GM23248 (cell line): ENCODE results near the gene USP36. TPM values are rescaled to one million over a fixed set of nuclear protein-coding genes. Genes with fewer than 3 reads are reported as not detected.

ENCODE experiments used
- DNase-seq: peaks from one replicate; pipeline ENCODE4 v3.0.0-alpha.2; 2015
- H2AFZ ChIP-seq: fragments of 200-600 bp; sonication (generic); 2 replicates; pipeline ENCODE4 v1.6.1; 2016; ENCODE audit warnings: antibody characterized with exemption
- H3F3A ChIP-seq: fragments of 200-600 bp; sonication (generic); 2 replicates; pipeline ENCODE4 v1.6.1; 2016; ENCODE audit warnings: mild to moderate bottlenecking, antibody characterized with exemption, mixed run types; ENCODE audit not compliant: insufficient read depth
- H3K27ac ChIP-seq: fragments of 200-600 bp; sonication (generic); 2 replicates; pipeline ENCODE4 v1.5.1; 2016; ENCODE audit warnings: mild to moderate bottlenecking
- H3K27me3 ChIP-seq: fragments of 200-600 bp; sonication (generic); replicated peaks from 2 replicates; pipeline ENCODE4 v1.6.1; 2016; ENCODE audit warnings: mild to moderate bottlenecking; ENCODE audit not compliant: insufficient read depth
- H3K36me3 ChIP-seq: fragments of 200-600 bp; sonication (generic); 2 replicates; pipeline ENCODE4 v1.6.1; 2016; ENCODE audit warnings: low read depth, mild to moderate bottlenecking
- H3K4me1 ChIP-seq: fragments of 200-600 bp; sonication (generic); 2 replicates; pipeline ENCODE4 v1.6.1; 2016; ENCODE audit warnings: mild to moderate bottlenecking; ENCODE audit not compliant: insufficient read depth
- H3K4me2 ChIP-seq: fragments of 200-600 bp; sonication (generic); one replicate; pipeline ENCODE4 v1.6.1; 2016; ENCODE audit warnings: mild to moderate bottlenecking; ENCODE audit not compliant: unreplicated experiment
- H3K4me3 ChIP-seq: fragments of 200-600 bp; sonication (generic); 2 replicates; pipeline ENCODE4 v1.5.1; 2016; ENCODE audit warnings: mild to moderate bottlenecking
- H3K79me2 ChIP-seq: fragments of 200-600 bp; sonication (generic); 2 replicates; pipeline ENCODE4 v1.6.1; 2016; ENCODE audit warnings: mild to moderate bottlenecking; ENCODE audit not compliant: insufficient read depth
- H3K9ac ChIP-seq: fragments of 200-600 bp; sonication (generic); 2 replicates; pipeline ENCODE4 v1.6.1; 2016; ENCODE audit warnings: mild to moderate bottlenecking
- H3K9me2 ChIP-seq: fragments of 200-600 bp; sonication (generic); 2 replicates; pipeline ENCODE4 v1.6.1; 2016; ENCODE audit warnings: mixed run types, mild to moderate bottlenecking, moderate library complexity; ENCODE audit not compliant: insufficient read depth
- H3K9me3 ChIP-seq: fragments of 200-600 bp; sonication (generic); one replicate; pipeline ENCODE4 v1.6.1; 2017; ENCODE audit warnings: low read depth
- H4K20me1 ChIP-seq: fragments of 200-600 bp; sonication (generic); 2 replicates; pipeline ENCODE4 v1.6.0; 2016; ENCODE audit not compliant: insufficient read depth
- EZH2 ChIP-seq: fragments of 200-600 bp; sonication (generic); IDR thresholded peaks from 2 replicates; pipeline ENCODE4 v1.6.1; 2018; ENCODE audit warnings: antibody characterized with exemption, mild to moderate bottlenecking; ENCODE audit not compliant: insufficient read depth, poor library complexity, severe bottlenecking
- EZH2phosphoT487 ChIP-seq: fragments of 200-600 bp; sonication (generic); IDR thresholded peaks from 2 replicates; pipeline ENCODE4 v1.6.1; 2018; ENCODE audit warnings: antibody characterized with exemption, moderate library complexity, mild to moderate bottlenecking, low read depth; ENCODE audit not compliant: insufficient read depth
- WGBS, 2 experiments: methylation state at CpG; one replicate each; pipeline ENCODE4 v1.1.6; 2015 to 2017; ENCODE audit warnings: low lambda C conversion rate in 2 of 2, low coverage in 1 of 2; ENCODE audit errors: missing lambda C conversion rate in 2 of 2; 5-methylcytosine and 5-hydroxymethylcytosine counted together
- in situ Hi-C: fragments of 300-500 bp; cut with MboI; formaldehyde crosslinking; loops from 2 replicates; pipeline ENCODE4 v1.15.0; 2020
- polyA plus RNA-seq: library from polyadenylated mRNA; unstranded; fragments of >200 nt; fragmentation: Nextera tagmentation; extraction: Ambion mirVana; gene quantifications from 2 replicates; pipeline ENCODE4 v1.2.1, GENCODE V29; 2016
- total RNA-seq: library from RNA; depleted of rRNA; stranded (reverse); fragments of >200 nt; shearing (Covaris generic); gene quantifications from 2 replicates; pipeline ENCODE4 v1.2.3, GENCODE V29; 2014

Gene USP36
- total and polyA plus RNA-seq, 2 experiments from 2014 or later, result 19.9 to 30.2 TPM

DNA sequence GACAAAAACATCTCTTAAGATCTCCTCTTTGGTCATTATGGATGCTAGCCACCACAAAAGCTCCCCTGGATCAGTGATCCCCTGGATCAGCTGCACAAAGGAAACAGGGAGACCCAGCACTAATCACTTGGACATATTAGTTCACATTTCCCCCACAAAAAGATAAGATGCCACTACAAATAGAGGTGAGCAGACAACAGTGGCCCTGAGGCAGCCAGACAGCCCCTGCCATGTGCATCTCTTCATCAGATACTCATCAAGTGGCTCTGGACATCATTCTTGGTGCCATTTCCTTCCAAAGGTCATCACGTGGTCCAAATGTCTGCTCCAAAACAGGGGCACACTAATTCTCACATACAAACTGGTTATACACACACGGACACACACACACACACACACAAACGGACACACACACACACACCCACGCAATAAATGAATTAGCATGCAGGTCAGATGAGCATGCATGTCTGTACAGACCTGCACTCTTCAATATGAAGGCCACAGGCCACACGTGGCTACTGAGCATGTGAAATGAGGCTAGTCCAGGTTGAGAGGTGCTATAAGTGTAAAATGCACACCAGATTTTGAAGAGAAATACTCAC, 4.1 kb downstream of the USP36 start:
- H3K9me2 ChIP-seq, result no peaks in the 10 kb centered on the region
- H3K79me2 ChIP-seq, result peaks cover 85% of the 10 kb centered on the region
- no peak overlapping the region for H3K9ac ChIP-seq
- peaks cover 10% of the 10 kb centered on the region for H3F3A ChIP-seq
- no peak for DNase-seq
- WGBS, 2 experiments, result 84 to 90% methylated on average over 5 of the region's 5 CpGs
- TF ChIP-seq EZH2 (no peak), EZH2phosphoT487 (no peak)
- in situ Hi-C loops, result no loop called here
- H3K4me1 ChIP-seq, result peaks cover 20% of the 10 kb centered on the region
- no peak overlapping the region for H3K27ac ChIP-seq
- H3K9me3 ChIP-seq, result no peaks in the 10 kb centered on the region
- H3K27me3 ChIP-seq, result no peaks in the 10 kb centered on the region
- H3K36me3 ChIP-seq, result peaks cover 48% of the 10 kb centered on the region
- H4K20me1 ChIP-seq, result no peaks in the 10 kb centered on the region; the same call in 1 of the 2 replicates
- H3K4me3 ChIP-seq, result no peak overlapping the region
- H2AFZ ChIP-seq, result no peak overlapping the region
- H3K4me2 ChIP-seq, result no peak overlapping the region

GRCh38 chr17:78834571-78834970, 6.0 kb downstream of the USP36 start:
- Histone ChIP-seq H4K20me1 (no peaks in the 10 kb centered on the region; the same call in 1 of the 2 replicates), H3K4me2 (no peak overlapping the region), H3K9ac (no peak overlapping the region), H3F3A (peaks cover 10% of the 10 kb centered on the region), H3K79me2 (peaks cover 99% of the 10 kb centered on the region), H3K4me3 (no peak overlapping the region), H3K4me1 (peaks cover 20% of the 10 kb centered on the region), H3K27me3 (no peaks in the 10 kb centered on the region), H3K9me3 (no peaks in the 10 kb centered on the region), H3K36me3 (peaks cover 65% of the 10 kb centered on the region), H3K27ac (no peak overlapping the region), H3K9me2 (no peaks in the 10 kb centered on the region), H2AFZ (no peak overlapping the region)
- TF ChIP-seq EZH2, result no peak
- no peak for TF ChIP-seq EZH2phosphoT487
- in situ Hi-C loops, result no loop called here
- WGBS, 2 experiments, result 80 to 84% methylated on average over 8 of the region's 8 CpGs
- DNase-seq, result no peak

DNA sequence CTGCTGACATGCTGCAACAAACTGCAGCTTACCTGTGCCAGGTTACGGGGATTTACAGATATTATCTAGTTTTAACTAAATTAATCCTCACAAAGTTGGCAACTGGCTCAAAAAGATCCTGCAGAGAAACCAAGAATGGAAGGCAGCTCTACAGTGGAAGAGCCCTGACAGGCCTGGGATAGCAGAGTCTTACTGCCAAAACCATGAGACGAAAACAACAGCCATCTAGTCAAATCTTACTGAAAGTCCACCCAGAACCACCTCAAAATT, 8.1 kb downstream of the USP36 start:
- Histone ChIP-seq H3K36me3 (peaks cover 85% of the 10 kb centered on the region), H3K9me3 (no peaks in the 10 kb centered on the region), H2AFZ (no peak overlapping the region), H3K9ac (no peak overlapping the region), H3K4me2 (no peak overlapping the region), H3K4me1 (peaks cover 4% of the 10 kb centered on the region), H4K20me1 (no peaks in the 10 kb centered on the region), H3K27ac (no peak overlapping the region), H3K4me3 (no peak overlapping the region), H3F3A (peaks cover 3% of the 10 kb centered on the region; the same call in 1 of the 2 replicates), H3K9me2 (no peaks in the 10 kb centered on the region), H3K27me3 (no peaks in the 10 kb centered on the region), H3K79me2 (peaks cover 99% of the 10 kb centered on the region)
- in situ Hi-C loops, result no loop called here
- TF ChIP-seq EZH2 (no peak), EZH2phosphoT487 (no peak)
- 78 to 91% methylated on average over 2 of the region's 2 CpGs for WGBS, 2 experiments
- no peak for DNase-seq

- H2AFZ ChIP-seq, result no peak overlapping the region
- DNase-seq, result no peak
- in situ Hi-C loops, result no loop called here
- H3K4me1 ChIP-seq, result no peaks in the 10 kb centered on the region
- peaks cover 96% of the 10 kb centered on the region for H3K79me2 ChIP-seq
- H3K9ac ChIP-seq, result no peak overlapping the region
- H3K36me3 ChIP-seq, result peaks cover 81% of the 10 kb centered on the region
- H3K27ac ChIP-seq, result no peak overlapping the region
- H3F3A ChIP-seq, result peaks cover 3% of the 10 kb centered on the region; the same call in 1 of the 2 replicates
- TF ChIP-seq EZH2phosphoT487 (no peak), EZH2 (no peak)
- no peak overlapping the region for H3K4me2 ChIP-seq
- no peaks in the 10 kb centered on the region for H4K20me1 ChIP-seq
- 85 to 86% methylated on average over 15 of the region's 15 CpGs for WGBS, 2 experiments
- no peaks in the 10 kb centered on the region for H3K9me2 ChIP-seq
- H3K9me3 ChIP-seq, result no peaks in the 10 kb centered on the region
- H3K27me3 ChIP-seq, result no peaks in the 10 kb centered on the region
- no peak overlapping the region for H3K4me3 ChIP-seq
Observed at GRCh38 chr17:78831688-78832540, 8.7 kb downstream of the USP36 start.
